ENCODE measurements around the gene C19orf44.

The C19orf44 gene

GRCh38 chr19:16518483-16519229 lies 22.5 kb downstream of the C19orf44 start:
- TF ChIP-seq, protein P1, sequence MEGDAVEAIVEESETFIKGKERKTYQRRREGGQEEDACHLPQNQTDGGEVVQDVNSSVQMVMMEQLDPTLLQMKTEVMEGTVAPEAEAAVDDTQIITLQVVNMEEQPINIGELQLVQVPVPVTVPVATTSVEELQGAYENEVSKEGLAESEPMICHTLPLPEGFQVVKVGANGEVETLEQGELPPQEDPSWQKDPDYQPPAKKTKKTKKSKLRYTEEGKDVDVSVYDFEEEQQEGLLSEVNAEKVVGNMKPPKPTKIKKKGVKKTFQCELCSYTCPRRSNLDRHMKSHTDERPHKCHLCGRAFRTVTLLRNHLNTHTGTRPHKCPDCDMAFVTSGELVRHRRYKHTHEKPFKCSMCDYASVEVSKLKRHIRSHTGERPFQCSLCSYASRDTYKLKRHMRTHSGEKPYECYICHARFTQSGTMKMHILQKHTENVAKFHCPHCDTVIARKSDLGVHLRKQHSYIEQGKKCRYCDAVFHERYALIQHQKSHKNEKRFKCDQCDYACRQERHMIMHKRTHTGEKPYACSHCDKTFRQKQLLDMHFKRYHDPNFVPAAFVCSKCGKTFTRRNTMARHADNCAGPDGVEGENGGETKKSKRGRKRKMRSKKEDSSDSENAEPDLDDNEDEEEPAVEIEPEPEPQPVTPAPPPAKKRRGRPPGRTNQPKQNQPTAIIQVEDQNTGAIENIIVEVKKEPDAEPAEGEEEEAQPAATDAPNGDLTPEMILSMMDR (IDR thresholded peaks at IDR 0.05; ENCODE audit: borderline replicate concordance, insufficient read depth, low read depth, low read length) = peak; percentile 7; the same call in 1 of the 2 replicates

GRCh38 chr19:16519230-16519687 lies 23.1 kb downstream of the C19orf44 start:
- no peak overlapping the region for H3K4me3 ChIP-seq (ENCODE audit: low read depth, low read length)
- TF ChIP-seq, protein P1 (IDR thresholded peaks at IDR 0.05; ENCODE audit: borderline replicate concordance, insufficient read depth, low read depth, low read length) = no peak

More at GRCh38 chr19:16518483-16519229, 22.5 kb downstream of the C19orf44 start:
- no peak overlapping the region for H3K4me3 ChIP-seq (ENCODE audit: low read depth, low read length)

DNA sequence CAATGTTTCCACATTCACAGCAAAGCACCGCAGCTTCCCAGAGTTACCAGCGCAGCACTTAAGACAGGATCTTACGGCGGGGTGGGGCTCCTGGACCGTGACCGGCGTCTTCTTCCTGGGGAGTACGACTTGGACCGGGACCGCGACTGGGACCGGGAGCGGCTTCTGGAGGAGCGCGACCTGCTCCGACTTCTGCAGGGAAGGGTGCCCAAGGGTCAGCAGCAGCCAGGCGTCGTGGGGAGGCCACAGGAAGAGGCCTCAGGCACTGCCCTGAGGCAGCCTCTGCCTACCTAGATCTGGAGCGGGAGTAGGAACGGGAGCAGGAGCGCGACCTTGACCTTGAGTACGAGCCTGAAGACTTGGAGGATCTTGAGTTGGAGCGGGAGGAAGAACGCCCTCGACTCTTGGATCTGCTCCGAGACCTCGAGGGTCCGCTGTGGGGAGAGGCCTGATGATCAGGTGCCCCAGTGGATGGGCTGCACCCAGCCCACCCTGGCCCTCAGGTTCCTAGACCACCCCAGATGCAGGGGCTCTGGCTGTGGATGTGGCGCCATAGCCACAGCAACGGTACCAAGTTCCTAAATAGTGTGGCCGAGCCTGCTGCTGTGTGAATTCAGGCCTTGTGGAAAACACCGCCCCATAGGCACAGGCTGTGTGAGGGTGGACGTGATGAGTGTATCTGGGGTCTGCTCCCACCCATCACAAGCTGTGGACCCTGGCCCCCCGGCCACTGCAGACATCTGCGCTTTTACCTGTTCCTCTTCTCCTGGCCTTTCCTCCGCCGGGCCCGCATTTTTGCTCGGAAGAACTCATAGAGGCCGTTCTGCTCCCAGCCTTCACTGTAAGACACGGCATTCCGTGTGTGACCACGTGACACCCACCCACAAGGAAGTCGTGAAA lies 24.1 kb downstream of the C19orf44 start:
- H3K4me3 ChIP-seq (ENCODE audit: low read depth, low read length) = no peak overlapping the region
- TF ChIP-seq, protein P1 (IDR thresholded peaks at IDR 0.05; ENCODE audit: borderline replicate concordance, insufficient read depth, low read depth, low read length) = no peak

- TF ChIP-seq, protein P1 (IDR thresholded peaks at IDR 0.05; ENCODE audit: borderline replicate concordance, insufficient read depth, low read depth, low read length) = no peak
Measured at GRCh38 chr19:16520986-16521624, 24.9 kb downstream of the C19orf44 start.

DNA sequence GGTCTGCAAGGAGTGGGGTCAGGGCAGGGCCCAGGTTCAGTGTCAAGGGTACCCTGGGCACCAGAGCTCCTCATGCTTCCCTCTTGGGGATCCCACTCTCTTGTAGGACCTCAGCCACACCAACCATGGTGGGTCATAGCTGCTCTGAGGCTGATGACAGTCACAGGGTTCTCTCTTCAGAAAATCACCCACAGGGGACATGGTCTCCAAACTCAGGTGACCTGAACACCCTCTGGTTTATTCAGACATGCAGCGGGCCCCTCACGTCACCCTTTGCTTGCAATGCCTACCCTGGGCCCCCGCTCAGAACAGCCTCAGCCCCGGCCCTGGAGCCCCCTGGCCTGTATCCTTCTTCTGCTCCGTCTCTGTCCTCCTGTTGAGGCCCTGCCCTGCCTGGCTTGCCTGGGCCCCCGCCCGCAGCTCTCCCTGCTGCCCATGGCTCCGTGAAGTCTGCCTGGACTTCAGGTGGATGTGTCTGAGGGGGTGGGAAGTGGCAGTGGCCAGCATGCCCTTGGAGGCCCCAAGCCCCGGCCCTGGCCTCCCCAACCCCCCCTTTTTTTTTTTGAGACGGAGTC lies 25.6 kb downstream of the C19orf44 start:
- TF ChIP-seq, protein P1 (IDR thresholded peaks at IDR 0.05; ENCODE audit: borderline replicate concordance, insufficient read depth, low read depth, low read length) = no peak

More at GRCh38 chr19:16520986-16521624, 24.9 kb downstream of the C19orf44 start:
- no peak overlapping the region for H3K4me3 ChIP-seq (ENCODE audit: low read depth, low read length)

GRCh38 chr19:16522559-16523377 lies 26.6 kb downstream of the C19orf44 start:
- TF ChIP-seq, protein P1 (IDR thresholded peaks at IDR 0.05; ENCODE audit: borderline replicate concordance, insufficient read depth, low read depth, low read length) = no peak
- no peak overlapping the region for H3K4me3 ChIP-seq (ENCODE audit: low read depth, low read length)

More for the DNA sequence above, 25.6 kb downstream of the C19orf44 start:
- no peak overlapping the region for H3K4me3 ChIP-seq (ENCODE audit: low read depth, low read length)

Measured in GM12875 (cell line).